Regular cardiac myocyte (primary cell): ENCODE results near the gene CCDC184. TPM values are rescaled to one million over a fixed set of nuclear protein-coding genes. Genes with fewer than 3 reads are reported as not detected.

Experiments
- total RNA-seq: library from RNA; depleted of rRNA; stranded (reverse); fragments of >200 nt; gene quantifications from 2 replicates; pipeline ENCODE4 v1.2.3, GENCODE V29; 2014

The CCDC184 gene
- total RNA-seq = 0.85 and 0.96 TPM in 2 replicates

DNA sequence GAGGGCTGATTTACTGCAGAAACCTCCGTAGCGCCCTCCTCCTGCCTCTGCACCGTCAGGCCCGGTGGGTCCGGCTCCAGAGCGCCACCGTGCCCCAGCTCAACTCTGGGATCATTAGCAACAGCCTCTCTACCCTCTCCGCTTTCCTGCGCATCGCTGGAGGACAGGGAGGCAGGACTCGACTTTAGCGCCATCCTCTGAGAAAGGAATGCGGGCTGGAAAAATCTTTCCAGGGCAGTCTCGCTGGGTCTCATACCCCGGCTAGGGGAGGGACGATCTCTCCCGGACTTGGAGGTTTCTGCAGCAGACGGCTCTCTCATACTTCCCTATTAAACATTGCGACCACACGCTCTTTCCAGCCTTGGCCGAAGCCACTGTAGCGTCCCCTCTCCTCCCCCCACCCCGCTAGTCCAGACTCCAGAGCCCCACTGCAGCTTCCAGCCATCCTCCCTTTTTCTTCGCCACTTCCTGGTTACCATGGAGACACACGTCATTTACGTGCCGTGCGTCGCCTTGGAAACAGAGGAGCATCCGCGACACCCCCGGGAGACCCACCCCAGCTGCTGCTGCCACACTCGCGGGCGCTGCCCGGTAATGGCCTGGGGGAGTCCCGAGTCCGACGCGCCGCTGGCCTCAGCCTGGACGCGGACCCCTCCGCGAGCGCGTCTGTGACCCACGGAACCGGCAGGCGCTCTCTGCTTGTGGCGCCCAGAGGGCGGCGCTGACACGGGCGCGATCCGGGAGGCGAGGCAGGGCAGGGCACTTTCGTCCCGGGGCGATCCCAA is at the start of gene CCDC184:
Gene CCDC184 (plus strand): TSS at position 554 of the 785 bp plus-strand sequence. CDS start 479 bp downstream, outside the sequence.

DNA sequence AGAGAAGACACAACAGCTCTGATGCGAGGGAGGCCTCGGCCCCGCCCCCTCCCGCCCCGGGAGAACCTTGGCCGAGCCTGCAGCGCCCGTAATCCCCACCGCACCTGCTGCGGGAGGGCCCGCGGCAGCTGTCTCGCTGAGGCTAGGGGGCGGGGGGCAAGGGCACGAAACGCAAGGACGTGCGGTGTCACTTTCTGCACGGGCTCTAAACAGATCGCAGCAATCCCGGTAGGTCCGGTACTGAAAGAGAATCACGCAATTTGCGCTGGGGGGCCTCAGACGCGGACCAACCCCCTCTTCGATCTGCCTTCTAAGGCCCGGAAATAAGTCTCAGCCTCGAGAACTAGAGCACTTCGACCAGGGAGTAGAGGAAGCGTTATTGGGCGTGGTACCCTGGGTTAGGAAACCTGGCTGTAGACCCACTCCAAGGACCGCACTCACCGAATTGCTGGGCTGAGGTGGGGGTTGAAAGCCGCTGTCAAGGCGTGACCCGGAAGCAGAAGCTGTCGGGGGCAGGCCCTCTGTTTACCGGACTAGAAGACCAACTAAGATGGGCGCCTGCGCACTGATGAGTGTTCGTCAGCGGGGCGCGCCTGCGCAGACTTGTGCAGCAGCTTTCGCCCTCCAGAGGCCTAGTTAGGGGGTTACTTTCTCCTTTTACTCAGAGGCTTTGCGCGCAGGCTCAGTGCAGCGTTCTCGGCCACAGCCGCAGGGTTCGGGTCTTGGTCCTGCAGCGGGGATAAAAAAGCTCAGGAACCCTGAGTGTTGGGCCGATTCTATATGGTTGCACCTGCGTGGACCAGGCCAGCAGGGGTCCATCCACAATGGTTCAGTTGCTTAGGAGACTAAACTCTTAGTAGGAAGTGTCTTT is 26.2 kb upstream of the CCDC184 start, which contains the start of gene ASB8:
Gene ASB8 (minus strand): TSS at position 498 of the 871 bp plus-strand sequence. CDS start 4,019 bp downstream, outside the sequence.

DNA sequence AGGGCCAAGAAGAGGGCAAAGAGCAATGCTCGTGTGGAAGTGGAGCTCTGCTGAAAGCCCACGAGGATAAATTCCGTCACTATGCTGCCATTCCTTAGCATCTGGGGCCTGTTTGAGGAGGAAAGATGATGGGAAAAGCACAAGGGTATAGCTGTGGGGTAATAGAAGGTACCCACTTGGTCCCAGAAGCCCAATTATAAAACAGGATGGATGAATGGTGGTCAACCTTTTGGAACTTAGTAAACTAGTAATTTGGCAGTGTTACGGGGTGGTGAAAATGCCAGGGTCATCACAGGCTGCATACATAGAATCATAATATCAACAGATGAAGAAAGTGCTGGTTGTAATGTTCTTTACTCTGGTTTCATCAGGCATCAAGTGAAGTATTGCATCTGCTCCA is 19.7 kb downstream of the CCDC184 start, which contains the start of gene OR10AD1:
Gene OR10AD1 (minus strand): TSS at position 101 of the 400 bp plus-strand sequence. CDS start 0 bp downstream, at position 101.

Other genes starting within 250 kb of the CCDC184 start
- 128 and 139 TPM in 2 replicates for gene TMEM106C, start 220.0 kb upstream of the CCDC184 start, total RNA-seq
- gene COL2A1, start 179.2 kb upstream of the CCDC184 start, total RNA-seq = under 0.01 TPM in 2 replicates
- 9.3 and 15.7 TPM in 2 replicates for gene SENP1, start 77.6 kb upstream of the CCDC184 start, total RNA-seq
- 77.5 and 109 TPM in 2 replicates for gene PFKM, start 64.3 kb upstream of the CCDC184 start, total RNA-seq
- gene ASB8, start 26.1 kb upstream of the CCDC184 start, total RNA-seq = 13.8 and 16.6 TPM in 2 replicates
- gene OR10AD1, start 19.6 kb downstream of the CCDC184 start, total RNA-seq = not detected in 2 replicates
- gene ZNF641, start 167.3 kb downstream of the CCDC184 start, total RNA-seq = 8.4 and 16.6 TPM in 2 replicates